LNCaP clone FGC (cell line): ENCODE measurements around the gene FSTL4.

Source experiments
- DNase-seq: peaks from one replicate; pipeline ENCODE4 v3.0.0-alpha.2; 2011; ENCODE audit warnings: low read depth
- H3K4me3 ChIP-seq: 2 replicates; pipeline ENCODE4 v1.5.1; 2011; ENCODE audit warnings: mild to moderate bottlenecking, low read depth, low read length, control low read depth
- TF ChIP-seq, protein P1 (sequence below): IDR thresholded peaks from 2 replicates; pipeline ENCODE4 v1.5.1; 2012; ENCODE audit warnings: mild to moderate bottlenecking; ENCODE audit not compliant: control insufficient read depth, insufficient read depth; ENCODE audit errors: extremely low read depth

FSTL4 gene

GRCh38 chr5:133415506-133415905 is 196.8 kb downstream of the FSTL4 start:
- TF ChIP-seq, protein P1, sequence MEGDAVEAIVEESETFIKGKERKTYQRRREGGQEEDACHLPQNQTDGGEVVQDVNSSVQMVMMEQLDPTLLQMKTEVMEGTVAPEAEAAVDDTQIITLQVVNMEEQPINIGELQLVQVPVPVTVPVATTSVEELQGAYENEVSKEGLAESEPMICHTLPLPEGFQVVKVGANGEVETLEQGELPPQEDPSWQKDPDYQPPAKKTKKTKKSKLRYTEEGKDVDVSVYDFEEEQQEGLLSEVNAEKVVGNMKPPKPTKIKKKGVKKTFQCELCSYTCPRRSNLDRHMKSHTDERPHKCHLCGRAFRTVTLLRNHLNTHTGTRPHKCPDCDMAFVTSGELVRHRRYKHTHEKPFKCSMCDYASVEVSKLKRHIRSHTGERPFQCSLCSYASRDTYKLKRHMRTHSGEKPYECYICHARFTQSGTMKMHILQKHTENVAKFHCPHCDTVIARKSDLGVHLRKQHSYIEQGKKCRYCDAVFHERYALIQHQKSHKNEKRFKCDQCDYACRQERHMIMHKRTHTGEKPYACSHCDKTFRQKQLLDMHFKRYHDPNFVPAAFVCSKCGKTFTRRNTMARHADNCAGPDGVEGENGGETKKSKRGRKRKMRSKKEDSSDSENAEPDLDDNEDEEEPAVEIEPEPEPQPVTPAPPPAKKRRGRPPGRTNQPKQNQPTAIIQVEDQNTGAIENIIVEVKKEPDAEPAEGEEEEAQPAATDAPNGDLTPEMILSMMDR = no peak
- DNase-seq = no peak
- H3K4me3 ChIP-seq = no peak overlapping the region

GRCh38 chr5:133412661-133413060 is 199.7 kb downstream of the FSTL4 start:
- H3K4me3 ChIP-seq = no peak overlapping the region
- no peak for DNase-seq
- TF ChIP-seq, protein P1 = no peak

- DNase-seq = no peak
- TF ChIP-seq, protein P1 = no peak
- H3K4me3 ChIP-seq = no peak overlapping the region
These were observed 202.0 kb downstream of the FSTL4 start for GRCh38 chr5:133410335-133410828.

- H3K4me3 ChIP-seq = no peak overlapping the region
- TF ChIP-seq, protein P1 = no peak
- no peak for DNase-seq
These were observed 203.1 kb downstream of the FSTL4 start for GRCh38 chr5:133409210-133409674.

DNA sequence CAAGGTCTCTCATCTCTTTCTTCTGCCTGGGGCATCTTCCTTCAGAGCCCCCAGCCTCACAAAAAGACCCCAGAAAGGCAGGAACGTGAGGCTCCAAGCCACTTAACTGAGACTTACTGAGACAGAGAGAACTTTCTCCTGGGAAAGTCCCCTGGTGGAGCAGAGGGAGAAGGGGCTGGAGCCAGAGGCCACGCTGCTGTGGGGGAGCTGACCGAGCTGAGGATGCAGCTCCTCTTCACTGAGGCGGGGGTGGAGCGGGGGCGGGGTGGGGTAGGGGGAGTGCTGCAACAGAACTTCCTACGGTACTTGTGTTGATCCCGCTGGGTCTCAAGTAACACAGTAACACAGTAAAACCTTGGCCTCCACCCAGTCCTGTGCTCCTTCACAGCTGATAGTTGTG is 204.0 kb downstream of the FSTL4 start:
- DNase-seq = no peak
- TF ChIP-seq, protein P1 = no peak
- no peak overlapping the region for H3K4me3 ChIP-seq

DNA sequence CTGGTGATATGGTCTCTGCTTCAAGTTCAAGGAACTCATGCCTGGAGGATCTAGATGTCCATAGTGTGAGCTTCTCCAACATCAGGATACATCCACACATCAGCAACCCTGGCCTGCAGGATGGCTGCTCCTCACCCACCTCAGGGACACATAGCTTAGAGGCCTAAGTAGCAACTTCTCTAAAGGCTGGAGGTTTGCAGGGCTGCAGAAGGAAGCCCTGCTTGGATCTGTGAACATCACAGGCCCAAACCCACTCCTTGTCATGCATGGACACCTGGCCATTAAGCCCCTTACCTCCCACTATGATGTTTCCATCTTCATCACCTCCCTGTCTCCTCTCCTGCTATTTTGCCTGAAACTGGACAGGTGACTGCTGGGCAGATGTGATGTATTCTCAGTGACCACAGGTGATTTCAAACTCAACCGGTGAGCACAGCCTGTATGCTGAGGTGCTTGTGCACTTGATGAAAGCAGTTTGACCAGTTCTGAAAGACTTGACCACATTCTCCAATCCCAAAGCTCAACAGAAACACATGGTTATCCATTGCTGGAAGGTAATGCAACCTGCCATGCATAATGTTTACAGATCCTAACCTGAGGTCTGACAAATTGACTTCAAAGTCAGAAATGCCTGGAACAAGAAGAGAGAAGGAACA is 205.2 kb downstream of the FSTL4 start:
- H3K4me3 ChIP-seq = no peak overlapping the region
- DNase-seq = peak; percentile 42
- TF ChIP-seq, protein P1 = no peak
